CD4-positive, alpha-beta T cell treated with Interleukin-17A for 4 hours (primary cell): ENCODE data around the gene NPW.
"Not testable (repeated sequence)": the region's sequence is repeated elsewhere in the genome, so short reads cannot be mapped to it uniquely, and the experiment has no call there.

ENCODE experiments used
- DNase-seq: peaks from one replicate; pipeline ENCODE4 v3.0.0-alpha.2; 2020; ENCODE audit warnings: mixed read lengths

NPW gene

DNA sequence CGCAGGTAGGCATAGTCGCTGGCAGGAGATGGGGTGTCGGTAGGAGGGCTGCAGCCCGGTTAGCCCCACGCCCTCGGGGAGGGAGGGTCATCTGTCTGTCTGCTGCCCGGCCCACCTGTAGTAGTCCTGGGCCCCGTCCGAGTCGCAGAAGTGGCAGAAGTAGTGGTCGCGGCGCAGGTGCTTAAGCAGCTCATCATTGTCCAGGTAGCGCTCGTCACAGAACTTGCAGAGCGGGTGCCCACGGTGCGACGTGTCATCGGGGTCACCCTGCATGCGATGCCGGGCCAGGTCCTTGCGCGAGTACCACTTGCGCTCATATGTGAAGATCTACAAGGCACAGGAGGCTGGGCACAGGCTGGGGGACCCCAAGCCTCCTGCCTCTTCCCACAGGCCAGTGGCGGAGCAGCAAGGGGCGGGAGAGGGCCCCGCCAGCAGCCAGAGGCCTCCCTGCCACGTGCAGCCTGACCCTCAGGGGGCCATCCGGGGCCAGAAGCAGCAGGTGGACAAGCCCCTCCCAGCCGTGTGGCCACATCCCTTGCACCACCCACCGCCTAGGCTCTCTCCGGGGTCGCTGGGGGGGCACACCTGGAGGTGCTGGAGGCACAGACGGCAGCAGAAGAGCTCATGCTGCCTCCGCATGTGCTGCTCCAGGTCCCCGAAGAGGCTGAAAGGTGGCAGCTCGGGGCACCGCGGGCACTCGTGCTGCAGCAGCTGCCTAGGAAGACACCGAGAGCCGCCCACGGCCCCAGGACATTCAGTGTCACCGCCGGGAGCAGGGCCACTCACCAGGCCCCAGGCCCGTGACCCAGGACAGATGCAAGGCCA is 17.0 kb upstream of the NPW start:
- no peak for DNase-seq

DNA sequence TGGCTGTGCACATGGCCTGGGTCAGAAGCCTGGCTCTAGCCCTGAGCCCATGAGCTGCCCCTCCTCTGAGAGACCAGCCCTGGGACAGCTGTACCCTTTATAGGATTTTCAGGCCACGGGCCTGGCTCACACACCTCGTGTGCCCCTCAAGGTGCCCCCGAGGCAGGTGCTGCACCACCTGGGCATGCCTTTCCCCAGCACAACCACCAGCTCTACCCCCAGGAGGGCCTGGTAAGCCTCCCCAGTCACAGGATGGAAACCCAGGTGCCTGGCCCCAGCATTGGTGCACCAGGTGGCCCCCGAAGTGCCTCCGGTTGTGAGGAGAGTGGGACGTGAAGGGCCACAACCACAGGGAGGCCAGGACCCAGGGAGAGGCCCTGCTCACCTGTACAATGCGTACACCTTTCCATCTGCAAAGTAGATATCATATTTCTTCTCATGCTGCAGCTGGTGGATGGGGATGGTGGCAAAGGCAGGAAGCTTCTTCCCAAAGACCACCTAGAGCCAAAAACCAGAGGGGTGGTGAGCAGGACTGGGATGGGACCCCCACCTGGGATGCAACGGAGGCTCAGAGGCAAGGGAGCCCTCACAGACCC is 16.3 kb upstream of the NPW start:
- DNase-seq: no peak

DNA sequence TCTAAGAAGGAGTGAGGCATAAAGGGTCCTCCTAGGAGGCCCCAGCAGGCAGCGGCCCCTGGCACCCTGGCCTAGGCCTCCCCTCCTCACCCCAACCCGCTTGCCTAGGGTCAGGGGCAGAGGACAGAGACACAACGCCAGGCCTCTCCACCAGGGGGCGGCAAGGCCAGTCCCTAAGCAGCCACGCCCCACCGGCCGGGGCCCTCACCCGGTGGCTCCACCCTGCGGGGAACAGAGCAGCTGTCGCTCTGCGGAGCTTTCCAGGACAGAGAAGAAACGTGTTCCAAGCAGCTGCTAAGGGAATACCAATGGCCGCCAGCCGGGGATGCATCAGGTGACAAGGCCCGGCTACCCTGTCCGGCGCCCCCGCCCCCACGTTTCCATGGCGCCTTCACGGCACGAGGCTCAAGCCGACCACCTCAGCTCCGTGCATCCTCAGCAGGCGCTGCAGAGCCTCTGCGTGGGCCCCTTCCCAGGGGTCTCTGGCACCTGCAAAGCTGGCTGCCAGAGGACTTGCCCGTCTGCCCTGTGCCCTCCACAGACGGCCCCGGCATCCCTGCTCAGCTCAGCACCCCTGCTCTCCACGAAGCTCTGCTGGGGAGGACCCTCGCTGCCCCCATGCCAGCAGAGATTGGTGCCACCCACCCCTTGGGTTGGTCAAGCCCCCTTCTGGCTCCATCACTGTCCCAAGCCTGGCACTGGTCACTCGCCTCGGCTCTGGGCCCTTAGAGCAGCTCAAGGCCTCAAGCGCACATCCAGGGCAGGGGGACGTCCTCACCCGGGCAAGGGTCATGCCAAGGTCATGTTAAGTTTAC is 15.6 kb upstream of the NPW start:
- DNase-seq: peak; percentile 89

DNA sequence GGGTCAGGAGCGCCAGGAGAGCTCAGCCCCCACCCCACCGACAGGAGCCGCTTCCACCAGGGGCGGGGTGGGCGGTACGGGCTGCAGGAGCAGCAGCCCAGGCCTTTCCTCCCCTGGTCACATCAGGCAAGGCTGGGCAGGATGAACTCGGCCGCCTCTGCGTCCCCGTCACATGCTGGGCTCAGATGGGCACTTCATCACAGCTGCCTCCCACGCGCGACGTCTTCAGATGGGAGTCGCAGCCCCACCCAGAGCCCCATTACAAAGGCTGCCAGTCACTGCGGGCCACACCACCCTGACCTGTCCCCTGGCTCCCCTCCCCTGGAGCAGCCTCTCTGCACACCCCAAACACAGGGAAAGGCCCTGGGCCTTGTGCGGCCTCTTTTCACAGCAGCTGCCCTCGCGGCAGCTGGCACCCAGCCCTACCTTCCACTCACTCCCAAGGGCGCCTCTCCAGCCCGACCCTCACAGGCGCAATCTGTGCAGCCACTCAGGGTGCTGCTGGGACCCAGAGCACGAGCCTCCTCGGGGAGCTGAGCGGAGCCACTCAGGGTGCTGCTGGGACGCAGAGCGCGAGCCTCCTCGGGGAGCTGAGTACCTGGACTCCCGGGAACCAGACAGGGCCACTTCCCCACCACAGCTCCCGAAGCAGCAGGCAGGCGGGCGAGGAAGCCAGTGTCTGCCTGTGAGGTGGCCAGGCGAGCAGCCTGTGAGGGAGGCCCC is 14.6 kb upstream of the NPW start:
- no peak for DNase-seq

DNA sequence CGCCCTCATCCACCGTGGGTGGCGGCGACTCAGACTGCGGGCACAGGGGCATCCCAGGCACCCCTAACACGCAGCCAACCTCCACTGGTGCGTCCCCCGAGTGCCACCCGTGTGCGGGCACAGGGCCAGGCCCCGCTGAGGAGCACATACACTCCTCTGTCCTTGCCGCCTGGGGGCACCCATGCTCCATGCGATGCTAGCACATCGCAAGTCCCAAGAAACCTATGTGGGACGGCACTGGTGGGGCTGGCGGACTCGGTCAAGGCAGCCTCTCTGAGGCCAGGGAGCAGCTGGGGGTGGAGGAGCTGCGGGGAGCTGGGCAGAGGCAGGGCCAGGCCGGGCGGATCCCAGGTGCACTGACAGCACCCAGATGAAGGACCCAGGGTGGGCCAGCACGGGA is 13.9 kb upstream of the NPW start:
- no peak for DNase-seq

DNA sequence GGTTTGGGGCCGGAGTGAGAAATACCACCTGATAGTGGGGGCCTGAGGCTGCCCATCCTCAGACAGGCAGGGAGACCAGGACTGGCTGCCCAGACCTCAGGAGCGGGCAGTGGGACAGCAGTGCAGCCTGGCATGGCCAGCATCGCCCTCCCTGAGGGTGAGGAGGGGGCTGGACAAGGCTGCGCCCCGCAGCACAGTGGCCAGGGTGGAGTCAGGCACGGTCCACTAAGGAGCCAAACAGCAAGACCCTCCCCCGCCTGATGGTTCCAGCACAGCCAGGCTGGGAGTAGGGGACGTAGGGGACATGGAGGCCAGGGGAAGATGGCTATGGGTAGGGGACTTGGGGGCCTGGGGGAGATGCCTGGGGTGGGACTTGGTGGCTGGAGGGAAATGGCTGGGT is 13.3 kb upstream of the NPW start:
- no peak for DNase-seq

DNA sequence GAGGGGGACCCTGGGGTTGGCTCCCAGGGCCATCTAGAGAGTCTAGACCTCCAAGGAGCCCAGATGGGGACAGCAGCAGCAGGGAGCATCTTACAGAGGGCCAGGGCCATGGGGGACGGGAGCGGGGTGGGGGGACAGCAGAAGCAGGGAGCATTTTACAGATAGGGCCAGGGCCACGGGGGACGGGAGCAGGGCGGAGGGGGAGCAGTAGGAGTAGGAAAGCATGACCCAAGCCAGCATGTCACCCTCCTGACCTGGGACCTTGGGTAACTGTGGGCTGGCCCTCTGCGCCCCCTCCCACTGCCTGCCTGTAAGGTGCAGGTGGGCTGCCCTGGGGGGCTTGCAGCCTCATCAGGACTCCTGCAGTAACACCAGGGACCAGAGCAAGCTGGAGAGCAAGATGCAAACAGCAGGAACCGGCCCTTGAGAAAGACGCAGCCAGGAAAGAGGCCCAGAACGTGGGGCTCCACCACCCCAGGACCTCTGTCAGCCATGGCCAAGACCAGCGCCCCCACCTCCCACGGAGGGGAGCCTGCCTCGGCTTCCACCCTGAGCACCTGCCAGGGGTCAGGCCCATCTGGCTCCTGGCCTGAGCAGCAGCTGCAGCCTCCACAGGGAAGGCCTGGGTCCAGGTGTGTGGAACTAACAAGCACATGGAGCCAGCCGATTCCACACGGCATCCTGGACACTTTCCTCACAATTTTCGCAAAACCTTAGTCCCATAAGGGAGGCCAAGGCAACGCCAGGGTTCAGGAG is 12.3 kb upstream of the NPW start:
- DNase-seq: no peak

DNA sequence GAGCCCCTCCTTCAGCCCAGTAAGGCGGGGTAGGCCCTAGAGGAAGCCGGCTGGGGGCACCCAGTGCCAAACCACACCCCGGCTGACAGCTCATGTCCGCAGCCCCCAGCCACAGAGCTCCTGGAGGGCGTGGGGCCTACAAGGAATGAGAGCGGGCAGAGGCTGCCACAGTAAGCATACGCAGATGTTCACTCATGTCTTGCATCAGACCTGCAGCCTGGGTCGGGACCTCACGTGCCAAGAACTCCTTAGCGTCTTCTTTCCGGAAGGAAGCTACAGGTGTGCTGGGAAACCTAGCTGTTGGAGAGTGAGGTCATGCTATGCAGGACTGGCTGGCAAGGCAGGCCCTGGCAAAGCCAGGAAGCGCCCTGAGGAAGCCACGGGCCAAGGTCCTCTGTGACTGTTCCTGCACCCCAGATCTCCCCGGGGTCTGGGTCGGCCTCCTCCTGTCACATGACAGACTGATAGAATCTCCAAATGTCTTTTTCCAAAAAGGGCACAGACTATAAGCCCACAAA is 11.5 kb upstream of the NPW start:
- no peak for DNase-seq

DNA sequence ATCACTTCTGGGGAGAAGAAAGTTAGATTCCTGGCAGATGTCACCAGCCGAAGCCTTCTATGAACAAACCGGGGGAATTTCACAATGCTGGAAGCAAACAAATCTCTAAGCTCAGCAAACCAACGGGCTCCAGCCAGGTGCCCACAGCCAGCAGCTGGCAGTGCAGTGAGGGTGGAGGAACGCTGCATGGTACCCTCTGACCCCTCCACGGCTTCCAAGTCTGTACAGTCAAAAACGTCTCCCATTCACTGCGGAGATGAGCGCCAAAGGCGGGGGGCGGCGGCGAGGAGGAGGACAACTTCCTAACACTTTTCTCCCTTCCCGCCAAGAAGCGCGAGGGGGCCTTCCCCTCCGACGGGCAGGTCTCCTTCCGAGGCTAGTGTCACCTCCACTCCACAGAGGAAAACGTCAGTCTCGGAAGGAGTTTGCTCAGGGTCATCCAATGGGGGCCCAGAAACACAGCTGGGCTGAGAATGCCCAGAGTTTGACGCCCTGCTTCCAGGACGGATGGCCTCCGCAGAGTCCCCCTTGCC is 10.9 kb upstream of the NPW start:
- DNase-seq: no peak

DNA sequence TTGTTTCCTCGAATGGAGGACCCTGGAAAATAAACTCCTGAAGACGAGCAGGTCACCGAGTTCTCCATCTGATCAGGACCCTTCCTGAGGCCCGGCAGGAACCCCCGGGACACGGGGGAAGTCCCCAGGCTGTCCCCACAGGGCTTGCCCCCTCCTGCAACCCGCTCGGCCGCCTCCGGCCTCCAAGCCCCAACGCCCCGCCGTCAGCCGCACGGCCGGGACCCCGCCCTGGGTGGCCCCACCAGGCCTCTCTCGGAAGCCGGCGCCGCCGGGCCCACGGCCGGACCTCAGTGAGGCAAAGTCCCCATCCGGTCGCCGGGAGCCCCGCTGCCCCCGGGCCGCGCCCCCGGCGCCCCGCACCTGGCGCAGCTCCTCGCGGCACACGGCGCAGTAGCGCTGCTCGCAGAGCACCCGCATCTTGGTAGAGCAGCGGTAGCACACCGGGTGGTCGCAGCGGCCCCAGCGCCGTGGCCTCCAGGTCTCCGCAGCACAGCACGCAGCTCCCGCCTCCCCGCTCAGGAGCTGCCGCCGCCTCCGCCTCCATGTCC is 10.3 kb upstream of the NPW start:
- DNase-seq: no peak

DNA sequence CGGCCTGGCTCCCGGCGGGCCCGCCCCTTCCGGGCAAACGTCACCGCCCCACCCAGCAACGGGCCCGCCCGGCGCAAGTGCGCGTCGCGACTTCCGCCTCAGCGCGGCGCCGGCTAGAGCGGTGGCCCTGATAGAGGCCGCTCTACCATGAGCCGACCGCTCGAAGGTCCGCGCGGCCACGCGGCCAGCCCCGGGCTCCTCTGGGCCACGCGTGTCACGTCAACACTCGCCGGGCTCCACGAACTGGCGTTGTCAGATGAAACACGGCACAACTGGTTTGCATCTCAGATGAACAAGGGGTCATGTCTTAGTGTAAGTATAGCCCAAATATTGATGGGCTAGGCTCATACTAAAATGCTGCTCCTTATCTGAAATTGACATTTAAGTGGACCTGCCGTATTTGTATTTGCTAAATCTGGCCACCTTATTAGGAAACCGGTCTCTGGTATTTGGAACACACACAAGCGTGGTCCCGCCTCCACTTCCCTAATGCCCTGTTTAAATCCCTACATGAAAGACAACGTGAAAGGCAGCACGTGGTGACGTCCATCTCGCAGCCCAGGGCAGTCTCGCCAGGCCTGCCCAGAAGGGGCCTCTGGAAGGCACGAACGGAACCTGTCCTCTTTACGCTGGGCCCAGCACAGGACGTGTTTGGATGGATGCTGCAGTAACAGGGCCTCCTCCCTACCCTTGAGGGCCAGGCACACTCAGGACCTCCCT is 9.6 kb upstream of the NPW start, which contains the start of gene ZNF598:
Gene ZNF598, minus strand, starts transcription at position 31 of the 720 bp plus-strand sequence.
- DNase-seq: peak; percentile 86

DNA sequence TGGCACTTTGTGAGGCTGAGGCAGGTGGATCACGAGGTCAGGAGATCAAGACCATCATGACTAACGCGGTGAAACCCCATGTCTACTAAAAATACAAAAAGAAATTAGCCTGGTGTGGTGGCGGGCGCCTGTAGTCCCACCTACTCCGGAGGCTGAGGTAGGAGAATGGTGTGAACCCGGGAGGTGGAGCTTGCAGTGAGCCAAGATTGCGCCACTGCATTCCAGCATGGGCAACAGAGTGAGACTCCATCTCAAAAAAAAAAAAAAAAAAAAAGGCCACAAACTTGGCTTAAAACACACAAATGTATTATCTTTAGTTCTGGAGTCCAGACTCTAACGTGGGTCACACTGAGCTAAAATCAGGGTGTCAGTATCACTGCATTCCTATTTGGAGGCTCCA is 7.9 kb upstream of the NPW start:
- DNase-seq: not testable (repeated sequence)

DNA sequence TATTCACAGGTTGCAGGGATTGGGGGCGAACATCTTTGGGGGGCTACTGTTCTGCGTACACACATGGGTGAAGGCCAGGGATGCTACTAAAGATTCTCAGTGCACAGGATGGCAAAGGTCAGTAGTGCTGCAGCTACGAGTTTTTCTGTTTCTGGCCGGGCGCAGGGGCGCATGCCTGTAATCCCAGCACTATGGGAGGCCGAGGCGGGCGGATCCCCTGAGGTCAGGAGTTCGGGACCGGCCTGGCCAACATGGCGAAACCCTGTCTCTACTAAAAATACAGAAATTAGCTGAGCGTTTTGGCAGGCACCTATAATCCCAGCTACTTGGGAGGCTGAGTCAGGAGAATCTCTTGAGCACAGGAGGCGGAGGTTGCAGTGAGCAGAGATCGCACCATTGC is 6.1 kb upstream of the NPW start:
- no peak for DNase-seq

DNA sequence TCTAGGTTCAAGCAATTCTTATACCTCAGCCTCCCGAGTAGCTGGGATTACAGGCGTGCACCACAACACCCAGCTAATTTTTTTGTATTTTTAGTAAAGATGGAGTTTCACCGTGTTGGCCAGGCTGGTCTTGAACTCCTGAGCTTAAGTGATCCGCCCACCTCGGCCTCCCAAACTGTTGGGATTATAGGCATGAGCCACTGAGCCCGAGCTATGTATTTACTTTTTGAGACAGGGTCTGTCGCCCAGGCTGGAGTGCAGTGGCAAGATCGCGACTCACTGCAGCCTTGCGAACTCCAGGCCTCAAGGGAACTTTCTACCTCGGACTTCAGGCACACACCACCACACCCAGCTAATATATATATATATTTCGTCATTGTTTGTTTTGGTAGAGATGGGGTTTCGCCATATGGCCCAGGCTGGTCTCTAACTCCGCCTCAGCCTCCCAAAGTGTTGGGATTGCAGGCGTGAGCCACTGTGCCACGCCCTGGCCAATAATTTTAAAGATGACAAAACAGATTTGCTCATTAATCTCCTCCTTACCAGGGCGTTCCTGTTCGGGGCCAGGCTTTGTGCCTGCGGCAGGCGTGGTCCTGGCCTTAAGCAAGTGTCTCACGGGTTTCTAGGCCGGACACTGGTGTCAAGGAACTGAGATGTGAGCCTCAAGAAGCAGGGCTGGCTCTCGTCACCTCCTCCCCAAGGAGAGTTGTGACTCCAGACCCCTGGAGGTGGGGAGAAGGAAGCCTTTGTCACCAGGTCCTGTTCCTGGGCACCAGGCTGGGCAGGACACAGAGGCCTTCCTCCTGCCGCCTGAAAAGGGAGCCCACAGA is 4.3 kb upstream of the NPW start:
- DNase-seq: no peak

DNA sequence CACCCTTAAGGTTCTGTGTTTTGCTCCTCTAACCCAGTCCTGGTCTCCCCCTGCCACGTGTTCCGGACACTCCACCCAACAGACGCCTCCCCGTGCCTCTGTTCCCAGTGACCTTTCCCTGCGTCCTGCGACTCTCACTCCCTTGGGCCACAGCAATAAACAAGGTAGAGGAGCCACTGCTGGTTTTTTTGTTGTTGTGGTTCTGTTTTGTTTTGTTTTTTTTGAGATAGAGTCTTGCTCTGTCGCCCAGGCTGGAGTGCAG is 3.7 kb upstream of the NPW start:
- DNase-seq: no peak

DNA sequence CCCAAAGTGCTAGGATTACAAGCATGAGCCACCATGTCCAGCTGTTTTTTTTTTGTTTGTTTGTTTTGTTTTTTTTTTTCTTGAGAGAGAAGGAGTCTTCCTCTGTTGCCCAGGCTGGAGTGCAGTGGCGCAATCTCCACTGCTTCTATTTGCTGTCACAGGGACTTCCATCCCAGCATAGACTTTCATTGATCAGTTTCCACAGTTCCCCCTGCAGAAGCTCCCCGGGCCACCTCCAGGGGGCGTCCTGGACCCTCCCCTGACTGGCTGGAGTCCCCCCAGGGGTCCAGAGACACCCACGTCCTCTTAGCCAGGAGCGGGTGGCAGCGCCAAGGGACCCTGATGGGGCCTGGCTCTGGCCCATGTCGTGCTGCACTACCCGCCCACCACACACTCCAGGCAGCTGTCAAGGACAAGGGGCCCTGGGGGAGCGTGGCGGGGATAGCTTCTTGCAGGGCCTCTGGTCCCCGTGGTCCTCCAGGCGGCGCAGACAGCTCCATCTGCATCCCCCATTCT is 3.1 kb upstream of the NPW start:
- DNase-seq: peak; percentile 49

DNA sequence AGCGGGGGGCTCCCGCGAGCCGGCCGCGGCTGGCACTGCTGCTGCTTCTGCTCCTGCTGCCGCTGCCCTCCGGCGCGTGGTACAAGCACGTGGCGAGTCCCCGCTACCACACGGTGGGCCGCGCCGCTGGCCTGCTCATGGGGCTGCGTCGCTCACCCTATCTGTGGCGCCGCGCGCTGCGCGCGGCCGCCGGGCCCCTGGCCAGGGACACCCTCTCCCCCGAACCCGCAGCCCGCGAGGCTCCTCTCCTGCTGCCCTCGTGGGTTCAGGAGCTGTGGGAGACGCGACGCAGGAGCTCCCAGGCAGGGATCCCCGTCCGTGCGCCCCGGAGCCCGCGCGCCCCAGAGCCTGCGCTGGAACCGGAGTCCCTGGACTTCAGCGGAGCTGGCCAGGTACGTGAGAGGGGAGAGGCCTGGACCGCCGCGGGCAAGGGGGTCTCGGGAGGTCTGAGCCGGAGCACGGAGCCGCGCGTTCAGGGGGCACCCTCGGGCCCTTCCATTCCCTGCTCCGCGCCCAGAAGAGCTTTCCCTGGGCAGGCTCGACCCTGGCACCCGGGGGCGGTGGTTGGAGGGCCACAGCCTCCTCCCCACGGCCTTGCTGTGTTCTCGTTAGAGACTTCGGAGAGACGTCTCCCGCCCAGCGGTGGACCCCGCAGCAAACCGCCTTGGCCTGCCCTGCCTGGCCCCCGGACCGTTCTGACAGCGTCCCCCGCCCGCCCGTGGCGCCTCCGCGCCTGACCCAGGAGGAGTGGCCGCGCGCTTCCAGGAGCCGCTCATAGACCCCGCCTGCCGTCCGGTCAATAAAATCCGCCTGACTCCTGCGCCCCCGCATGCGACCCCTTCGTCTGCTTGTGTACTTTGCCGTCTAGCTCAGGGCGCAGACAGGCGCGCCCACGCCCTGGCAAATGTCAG is 591 bp downstream of the NPW start:
- DNase-seq: no peak

DNA sequence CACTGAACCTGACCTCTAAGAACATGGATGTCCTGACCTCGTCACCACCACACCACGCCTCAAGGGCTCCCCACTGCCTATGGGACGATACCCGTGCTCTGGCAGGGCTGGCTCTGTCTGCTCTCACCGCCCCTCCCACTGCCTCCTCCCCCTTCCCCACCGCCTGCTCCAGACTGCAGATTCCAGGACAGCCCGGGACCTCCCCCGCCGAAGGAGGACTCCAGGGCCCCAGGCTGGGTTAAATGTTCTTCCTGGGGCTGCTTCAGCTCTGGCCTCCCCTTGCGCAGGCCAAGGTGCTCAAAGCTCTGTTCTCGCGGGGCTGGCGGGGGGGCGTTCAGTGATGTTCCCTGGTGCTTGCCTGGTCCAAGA is 3.1 kb downstream of the NPW start:
- peak; percentile 32 for DNase-seq
